Brain microvascular endothelial cell (primary cell): Measurements from ENCODE around the gene TET2.

ENCODE experiments used
- DNase-seq: peaks from one replicate; pipeline ENCODE4 v3.0.0-alpha.2; 2020
- H3K27ac ChIP-seq: fragments of 250-450 bp; sonication (Bioruptor Pico); 2 replicates; pipeline ENCODE4 v1.5.1; 2020; ENCODE audit warnings: mild to moderate bottlenecking, moderate library complexity
- H3K27me3 ChIP-seq: fragments of 250-450 bp; sonication (Bioruptor Pico); replicated peaks from 2 replicates; pipeline ENCODE4 v1.5.1; 2020; ENCODE audit warnings: mild to moderate bottlenecking
- H3K36me3 ChIP-seq: fragments of 250-450 bp; sonication (Bioruptor Pico); replicated peaks from 2 replicates; pipeline ENCODE4 v1.5.1; 2020; ENCODE audit warnings: mild to moderate bottlenecking
- H3K4me3 ChIP-seq: 2 replicates; pipeline ENCODE4 v1.5.1; 2011; ENCODE audit warnings: low read depth, mild to moderate bottlenecking, control low read depth, low read length, moderate library complexity
- CTCF ChIP-seq: IDR thresholded peaks from 2 replicates; pipeline ENCODE4 v1.5.1; 2011; ENCODE audit warnings: low read depth, mild to moderate bottlenecking, moderate library complexity, low read length, control low read depth, inconsistent platforms; ENCODE audit errors: missing control alignments
- in situ Hi-C: cut with HindIII; loops from 2 replicates; pipeline ENCODE4 v1.10.0; 2017; ENCODE audit warnings: low sequenced_read_pairs, low pct_ligation_motif_present

Gene TET2

GRCh38 chr4:105186701-105187161, 40.1 kb downstream of the TET2 start:
- peak overlapping the region; percentile 9 for H3K27ac ChIP-seq

DNA sequence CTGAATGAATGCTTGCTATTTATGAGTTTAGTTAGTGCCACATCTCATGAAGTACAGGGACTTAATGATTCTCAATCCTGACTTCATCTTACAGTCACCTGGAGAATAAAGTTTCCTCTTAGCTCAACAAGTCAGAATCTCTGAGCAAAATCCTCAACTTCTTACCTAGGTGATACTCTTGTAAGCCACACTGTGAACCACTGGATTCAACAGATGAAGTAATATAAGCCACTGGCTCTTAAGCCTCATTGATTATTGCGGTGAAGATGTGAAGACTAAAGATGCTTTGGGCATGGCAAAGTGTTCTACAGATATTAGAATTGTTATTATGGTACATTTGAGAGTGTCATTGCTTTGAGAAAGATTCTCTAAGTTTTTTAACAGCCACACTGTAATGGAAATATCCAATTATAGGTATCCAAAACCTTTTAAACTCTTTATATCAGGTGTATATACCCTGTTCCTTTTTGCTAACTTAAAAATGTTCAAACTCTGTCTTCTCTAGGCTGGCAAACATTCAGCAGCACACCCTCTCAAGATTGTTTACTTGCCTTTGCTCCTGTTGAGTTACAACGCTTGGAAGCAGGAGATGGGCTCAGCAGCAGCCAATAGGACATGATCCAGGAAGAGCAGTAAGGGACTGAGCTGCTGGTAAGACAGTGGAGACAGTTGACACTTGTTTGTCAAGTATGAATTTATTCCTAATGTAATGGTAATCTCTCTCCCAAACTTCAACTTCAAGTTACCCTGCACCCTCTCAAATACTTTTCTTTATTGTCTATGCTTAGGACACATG, 43.4 kb downstream of the TET2 start:
- DNase-seq = no peak
- no peak overlapping the region for H3K27ac ChIP-seq

More at GRCh38 chr4:105186701-105187161, 40.1 kb downstream of the TET2 start:
- TF ChIP-seq CTCF = peak; percentile 19
- in situ Hi-C loops = no loop called here
- Histone ChIP-seq H3K36me3 (no peaks in the 10 kb centered on the region), H3K4me3 (no peak overlapping the region), H3K27me3 (no peaks in the 10 kb centered on the region)
- DNase-seq = peak; percentile 62

DNA sequence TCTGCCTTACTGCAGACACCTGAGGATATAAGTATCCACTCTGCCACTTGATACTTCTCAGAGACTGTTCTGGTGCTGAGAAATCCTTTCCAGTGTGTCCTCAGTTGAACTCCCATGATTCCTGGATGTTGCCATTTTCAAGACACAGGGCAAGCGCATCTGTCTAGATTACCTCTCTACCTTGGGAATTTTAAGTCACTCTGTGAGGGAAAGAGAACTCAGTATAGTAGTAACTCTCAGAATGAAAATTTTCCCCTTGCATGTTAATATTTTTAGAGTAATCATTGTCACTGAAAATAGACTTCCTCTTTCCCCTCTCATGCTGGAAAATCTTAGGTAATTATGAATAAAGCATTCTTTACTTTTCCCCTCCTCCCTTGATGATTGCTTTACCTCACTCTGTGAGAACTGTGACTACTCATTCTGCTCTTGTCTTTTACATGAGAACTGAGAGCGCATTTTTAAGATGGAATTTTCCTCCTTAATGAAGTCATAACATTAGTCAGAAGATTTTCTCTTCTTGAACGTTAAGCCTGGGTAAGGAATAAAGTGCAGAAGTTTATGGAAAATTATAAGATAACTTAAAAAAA, 45.0 kb downstream of the TET2 start:
- H3K27ac ChIP-seq = peak overlapping the region; percentile 54
- in situ Hi-C loops = no loop called here
- H3K27me3 ChIP-seq = no peaks in the 10 kb centered on the region
- no peak for TF ChIP-seq CTCF
- no peak overlapping the region for H3K4me3 ChIP-seq
- DNase-seq = peak; percentile 18
- H3K36me3 ChIP-seq = no peaks in the 10 kb centered on the region

More for the DNA sequence above, 43.4 kb downstream of the TET2 start:
- Histone ChIP-seq H3K4me3 (no peak overlapping the region), H3K36me3 (no peaks in the 10 kb centered on the region), H3K27me3 (no peaks in the 10 kb centered on the region)
- TF ChIP-seq CTCF = no peak
- in situ Hi-C loops = no loop called here

GRCh38 chr4:105192474-105192873, 45.8 kb downstream of the TET2 start:
- H3K36me3 ChIP-seq = no peaks in the 10 kb centered on the region
- no peak overlapping the region for H3K4me3 ChIP-seq
- DNase-seq = no peak
- no peak for TF ChIP-seq CTCF
- no peaks in the 10 kb centered on the region for H3K27me3 ChIP-seq
- in situ Hi-C loops = no loop called here
- no peak overlapping the region for H3K27ac ChIP-seq

- no peak overlapping the region for H3K27ac ChIP-seq
- TF ChIP-seq CTCF = no peak
- in situ Hi-C loops = no loop called here
- H3K36me3 ChIP-seq = no peaks in the 10 kb centered on the region
- DNase-seq = no peak
- no peaks in the 10 kb centered on the region for H3K27me3 ChIP-seq
- no peak overlapping the region for H3K4me3 ChIP-seq
These were observed 46.2 kb downstream of the TET2 start for GRCh38 chr4:105192910-105193309.

DNA sequence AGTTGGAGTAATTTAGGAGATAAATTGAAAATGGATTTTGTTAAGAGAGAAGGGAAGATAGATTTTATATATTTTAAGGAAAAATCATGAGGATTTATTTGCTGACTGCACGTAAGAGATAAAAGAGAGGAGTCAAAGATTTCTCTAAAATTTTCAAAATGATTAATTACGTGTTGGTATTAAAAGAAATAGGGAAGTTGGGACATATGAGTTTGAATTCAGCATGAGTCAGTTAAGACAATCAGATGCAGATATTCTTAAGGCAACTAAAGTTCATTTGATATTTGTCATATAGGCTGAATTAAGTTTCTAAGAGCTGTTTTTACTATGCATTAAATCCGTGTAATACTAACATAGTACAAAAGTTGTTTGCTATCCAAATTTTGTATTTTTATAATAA, 46.9 kb downstream of the TET2 start:
- no peak for DNase-seq
- no peaks in the 10 kb centered on the region for H3K36me3 ChIP-seq
- no peak overlapping the region for H3K27ac ChIP-seq
- TF ChIP-seq CTCF = no peak
- H3K4me3 ChIP-seq = no peak overlapping the region
- H3K27me3 ChIP-seq = no peaks in the 10 kb centered on the region
- in situ Hi-C loops = no loop called here
